Stimulated activated CD4-positive, alpha-beta T cell treated with anti-CD3 and anti-CD28 coated beads, Interleukin-1b, Interleukin-23, amount 100 ng/mL, for 4 hours (primary cell): ENCODE results near the gene MMAB.

Experiments
- DNase-seq, 2 donors: peaks; one replicate each; pipeline ENCODE4 v3.0.0-alpha.2; 2020; ENCODE audit warnings: low read depth in 2 of 2

MMAB gene

DNA sequence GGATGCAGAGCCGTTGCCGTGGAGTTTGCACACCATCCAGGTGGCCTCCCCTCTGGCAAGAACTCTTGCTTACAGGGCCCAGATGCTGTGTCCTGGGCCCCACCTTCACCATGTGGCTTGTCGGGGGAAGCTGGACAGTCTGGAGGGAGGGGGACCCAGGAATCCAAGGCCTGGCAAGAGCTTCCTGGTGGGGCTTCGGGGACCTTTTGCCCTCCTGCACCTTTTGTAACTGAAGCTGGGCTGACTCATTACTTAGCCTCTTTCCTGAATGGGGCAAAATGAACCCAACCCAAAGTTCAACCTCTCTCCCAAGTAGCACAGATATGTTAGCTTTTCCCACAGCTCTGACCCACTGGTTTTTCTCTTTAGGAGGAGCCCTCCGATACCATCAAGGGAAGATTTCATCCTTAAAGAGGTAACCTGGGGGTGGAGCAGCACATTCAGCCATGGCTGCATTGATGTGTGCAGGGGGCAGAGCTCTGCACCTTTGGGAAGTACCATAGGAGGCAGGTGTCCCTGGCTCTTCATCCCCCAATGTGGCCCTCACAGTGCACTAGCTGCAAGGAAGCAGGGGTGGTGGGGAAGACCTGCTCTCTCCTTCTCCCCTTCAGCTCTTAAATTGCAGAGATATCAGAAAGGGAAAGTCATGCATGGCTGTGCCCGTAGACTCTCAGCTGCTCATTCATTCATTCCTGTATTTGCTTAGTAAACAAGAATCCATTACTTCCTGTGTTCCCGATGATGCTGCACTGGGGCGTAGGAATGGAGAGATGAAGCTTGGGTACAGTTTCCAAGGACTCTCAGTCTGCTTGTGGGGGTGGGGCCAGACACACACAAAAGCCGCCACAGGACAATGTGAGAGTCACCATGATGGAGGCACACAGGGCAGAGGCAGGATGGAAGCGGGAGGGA is 13.3 kb upstream of the MMAB start:
- DNase-seq: no peak

DNA sequence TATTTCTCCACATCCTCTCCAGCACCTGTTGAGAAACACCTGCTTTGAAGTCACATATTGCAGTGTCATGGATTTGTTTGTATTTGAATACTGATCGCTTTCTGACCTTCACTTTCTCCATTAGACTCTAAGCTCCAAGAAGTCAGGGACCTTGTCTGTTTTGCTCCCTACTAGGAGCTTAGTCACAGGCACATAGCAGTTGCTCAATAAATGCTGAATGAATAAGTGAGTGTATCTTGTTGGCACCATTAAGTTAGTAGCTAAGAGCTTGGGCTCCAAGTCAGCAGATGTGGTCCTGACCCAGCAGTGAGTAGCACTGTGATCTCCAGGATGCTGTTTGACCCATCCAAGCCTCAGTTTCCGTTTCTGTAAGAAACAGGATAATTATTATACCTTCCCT is 10.4 kb upstream of the MMAB start:
- no peak for DNase-seq

DNA sequence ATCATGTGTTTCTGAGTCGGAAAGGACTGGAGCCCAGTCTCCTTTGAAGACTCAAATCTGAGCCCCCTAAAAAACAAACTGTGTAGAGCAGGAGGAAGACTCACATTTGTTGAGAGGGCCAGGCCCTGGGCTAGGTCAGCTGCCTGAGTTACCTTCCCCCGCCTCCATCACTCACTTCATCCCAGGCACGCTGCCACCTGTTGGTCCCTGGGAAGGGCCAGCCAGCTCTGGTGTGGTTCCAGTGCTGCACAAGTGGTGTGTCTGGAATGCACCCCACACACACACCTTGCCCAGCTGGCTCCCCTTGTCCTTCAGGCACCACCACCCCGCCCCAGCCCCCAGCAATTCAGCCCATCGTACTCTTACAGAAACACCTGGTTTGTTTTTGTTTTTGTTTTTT is 9.3 kb upstream of the MMAB start:
- no peak for DNase-seq

DNA sequence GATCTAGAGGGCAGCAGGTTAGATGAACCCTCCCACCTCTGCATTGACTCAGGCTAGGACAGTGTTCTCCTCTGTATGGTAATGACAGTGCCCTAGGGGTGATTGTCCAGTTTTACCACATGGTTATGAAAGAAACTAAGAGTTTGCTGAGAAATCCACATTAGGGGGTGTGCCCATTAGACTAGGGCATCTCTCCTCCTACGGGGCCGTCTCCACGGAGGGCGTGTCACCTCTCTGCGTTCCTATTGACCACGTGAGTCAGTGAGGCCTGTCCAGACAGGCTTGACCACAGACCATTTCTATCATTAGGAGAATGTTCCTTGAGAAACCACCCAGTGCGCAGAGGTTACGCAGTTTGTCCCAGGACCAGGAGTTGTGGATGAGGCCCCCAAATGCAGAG is 8.6 kb upstream of the MMAB start:
- DNase-seq: no peak

DNA sequence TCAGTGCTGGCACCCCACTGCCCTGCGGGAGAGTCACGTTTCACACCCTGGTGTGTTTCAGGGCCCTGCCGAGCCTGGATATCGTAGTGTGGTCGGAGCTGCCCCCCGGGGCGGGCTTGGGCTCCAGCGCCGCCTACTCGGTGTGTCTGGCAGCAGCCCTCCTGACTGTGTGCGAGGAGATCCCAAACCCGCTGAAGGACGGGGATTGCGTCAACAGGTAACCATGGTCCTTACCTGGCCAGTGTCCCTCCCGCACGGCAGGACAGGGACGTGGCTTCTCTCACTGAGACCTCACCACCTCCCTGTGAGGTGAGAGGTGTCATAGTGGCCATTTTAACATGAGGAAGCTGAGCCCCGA is 8.0 kb upstream of the MMAB start:
- DNase-seq: no peak

DNA sequence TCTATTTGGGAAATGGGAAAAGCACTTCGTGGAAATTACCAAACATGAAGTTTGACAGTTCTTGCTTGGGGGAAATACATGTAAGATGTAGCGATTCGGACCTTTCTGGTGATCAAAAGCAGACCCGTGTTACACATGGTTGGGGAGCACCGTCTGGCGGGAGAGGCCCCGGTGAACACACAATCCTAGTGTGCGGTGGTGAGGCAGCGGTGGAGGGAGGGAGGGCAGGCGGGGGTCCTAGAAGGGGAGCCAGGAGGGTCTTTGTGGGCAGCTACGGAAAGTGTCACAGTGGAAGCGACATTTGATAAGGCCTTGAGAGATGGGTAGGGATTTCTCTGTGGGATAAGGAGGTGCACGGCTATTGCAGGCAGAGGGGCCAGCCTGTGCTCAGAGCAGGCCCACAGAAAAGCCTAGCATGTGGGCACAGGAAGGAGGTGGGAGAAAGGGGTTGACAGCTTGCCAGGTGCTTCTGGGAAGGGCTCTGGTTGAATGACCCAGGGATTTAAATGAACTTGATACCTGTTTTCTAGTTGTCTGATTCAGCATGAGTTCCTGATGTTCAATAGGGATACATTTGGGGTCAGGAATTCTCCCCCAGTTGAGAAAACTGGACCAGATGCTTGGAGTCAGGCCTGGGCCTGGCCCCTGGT is 7.5 kb upstream of the MMAB start:
- DNase-seq: no peak

DNA sequence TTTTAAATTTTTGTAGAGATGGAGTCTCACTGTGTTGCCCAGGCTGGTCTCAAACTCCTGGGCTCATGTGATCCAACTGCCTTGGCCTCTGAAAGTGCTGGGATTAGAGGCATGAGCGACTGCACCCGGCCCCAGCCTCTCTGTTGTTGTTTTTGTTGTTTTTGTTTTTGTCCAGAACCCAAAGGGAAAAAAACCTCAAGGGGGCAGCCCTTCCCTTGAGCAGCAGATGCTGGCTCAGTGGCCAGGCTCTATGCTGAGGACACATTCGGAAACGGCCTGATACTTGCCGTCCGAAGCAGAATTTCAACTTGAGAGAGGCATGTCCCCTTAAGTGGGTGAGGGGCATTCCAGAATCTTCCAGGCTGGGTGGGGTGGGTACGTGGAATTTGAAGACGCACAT is 7.0 kb upstream of the MMAB start:
- no peak for DNase-seq

DNA sequence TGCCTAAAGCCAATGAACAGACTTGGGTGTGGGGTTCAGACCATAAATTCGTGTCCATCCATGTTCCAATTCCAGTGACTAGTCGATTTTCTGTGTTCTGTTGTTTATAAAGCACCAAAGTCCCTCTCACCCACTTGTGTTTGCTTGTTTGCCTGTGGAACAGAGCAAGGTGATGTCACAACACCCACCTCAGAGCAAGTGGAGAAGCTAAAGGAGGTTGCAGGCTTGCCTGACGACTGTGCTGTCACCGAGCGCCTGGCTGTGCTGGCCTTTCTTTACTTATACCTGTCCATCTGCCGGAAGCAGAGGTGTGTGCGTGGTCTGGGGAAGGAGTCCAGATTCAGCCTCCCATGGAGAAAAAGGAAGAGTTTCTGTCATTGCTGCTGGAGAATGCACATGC is 6.3 kb upstream of the MMAB start:
- DNase-seq: no peak

DNA sequence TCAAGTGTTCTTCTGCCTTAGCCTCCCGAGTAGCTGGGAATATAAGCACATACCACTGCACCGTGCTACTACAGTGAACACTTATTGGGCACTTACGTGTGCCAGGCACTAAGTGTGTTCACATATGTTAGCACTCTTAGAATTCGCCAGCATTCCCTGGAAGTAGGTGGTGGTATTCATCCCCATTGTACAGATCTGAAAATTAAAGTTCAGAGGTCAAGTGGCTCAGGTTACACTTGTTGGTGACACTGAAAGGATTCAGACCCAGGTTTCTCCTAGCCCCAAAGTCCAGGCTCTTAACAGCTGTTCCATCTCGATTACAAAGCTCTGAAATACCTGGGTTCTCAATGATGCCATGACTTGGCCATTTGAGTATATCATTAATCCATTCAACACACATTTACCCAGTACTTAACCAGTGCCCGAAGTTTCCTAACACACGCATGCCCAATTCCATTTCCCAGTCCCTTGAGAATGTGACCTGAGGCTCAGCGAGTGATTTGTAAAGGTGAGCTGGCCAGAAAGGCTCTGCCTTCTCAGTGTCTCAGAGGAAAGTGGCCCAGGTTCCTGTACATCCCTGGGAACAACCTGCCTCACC is 5.1 kb upstream of the MMAB start:
- DNase-seq: no peak

DNA sequence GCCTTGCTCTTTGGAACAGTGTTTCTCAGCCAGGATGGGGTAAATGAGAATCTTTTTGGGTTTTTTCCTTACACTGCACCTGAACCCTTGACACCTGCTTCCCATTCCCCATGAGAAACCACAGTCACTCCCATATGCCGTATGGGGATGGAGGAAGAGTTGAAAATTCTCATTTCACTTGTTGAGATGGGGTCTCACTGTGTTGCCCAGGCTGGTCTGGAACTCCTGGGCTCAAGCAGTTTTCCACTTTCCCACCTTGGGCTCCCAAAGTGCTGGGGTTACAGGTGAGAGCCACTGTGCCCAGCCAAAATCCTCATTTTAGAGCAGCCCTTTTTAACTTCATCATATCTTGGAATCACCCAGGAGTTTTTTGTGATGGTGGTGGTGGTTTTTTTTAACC is 4.0 kb upstream of the MMAB start:
- DNase-seq: no peak

DNA sequence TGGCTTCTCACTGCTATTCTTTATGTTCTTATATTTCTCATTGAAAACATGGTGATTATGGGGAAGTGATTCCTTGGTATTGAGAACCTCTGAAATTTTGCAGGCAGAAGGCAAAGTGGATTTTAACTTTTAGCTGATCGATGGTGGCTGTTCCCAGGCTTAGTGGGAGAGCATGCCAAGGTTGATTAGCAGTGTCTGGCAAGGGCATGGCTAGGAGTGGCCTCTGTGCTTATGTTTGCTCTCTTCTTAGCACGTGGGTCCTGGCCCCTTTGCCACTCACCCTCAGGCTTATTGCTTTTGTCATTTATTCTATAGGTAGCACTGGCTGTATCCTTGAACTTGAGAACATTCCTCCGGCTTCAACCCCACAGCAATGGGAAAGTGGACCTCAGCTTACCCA is 2.4 kb upstream of the MMAB start:
- DNase-seq: no peak

DNA sequence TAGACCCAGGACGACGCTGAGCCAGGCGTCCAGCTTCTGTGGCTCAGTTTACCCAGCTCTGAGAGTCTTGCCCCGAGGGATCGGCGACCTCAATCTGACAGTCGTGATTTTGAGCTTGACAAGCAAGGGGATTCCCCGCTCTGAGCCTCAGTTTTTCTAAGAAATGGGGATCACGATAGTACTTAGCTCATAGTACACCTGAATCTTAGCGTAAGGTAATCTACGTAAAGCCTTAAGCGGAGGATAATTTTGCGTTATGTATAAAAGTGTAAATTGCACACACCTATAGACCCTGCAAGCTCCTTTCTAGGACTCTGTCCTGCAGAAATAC is 575 bp upstream of the MMAB start:
- DNase-seq: no peak

DNA sequence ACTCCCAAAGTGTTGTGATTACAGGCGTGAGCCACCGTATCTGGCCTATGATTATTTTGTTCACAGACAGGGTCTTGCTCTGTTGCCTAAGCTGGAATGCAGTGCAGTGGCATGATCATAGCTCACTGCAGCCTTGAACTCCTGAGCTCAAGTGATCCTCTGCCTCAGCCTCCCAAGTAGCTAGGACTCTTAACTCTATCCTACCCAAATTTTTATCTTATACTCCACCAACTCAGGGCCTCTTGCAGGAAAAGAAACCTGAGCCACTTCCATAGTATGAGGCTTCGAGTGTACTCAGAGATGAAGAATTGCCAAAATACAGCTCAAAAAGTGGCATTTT is 828 bp downstream of the MMAB start:
- no peak for DNase-seq

DNA sequence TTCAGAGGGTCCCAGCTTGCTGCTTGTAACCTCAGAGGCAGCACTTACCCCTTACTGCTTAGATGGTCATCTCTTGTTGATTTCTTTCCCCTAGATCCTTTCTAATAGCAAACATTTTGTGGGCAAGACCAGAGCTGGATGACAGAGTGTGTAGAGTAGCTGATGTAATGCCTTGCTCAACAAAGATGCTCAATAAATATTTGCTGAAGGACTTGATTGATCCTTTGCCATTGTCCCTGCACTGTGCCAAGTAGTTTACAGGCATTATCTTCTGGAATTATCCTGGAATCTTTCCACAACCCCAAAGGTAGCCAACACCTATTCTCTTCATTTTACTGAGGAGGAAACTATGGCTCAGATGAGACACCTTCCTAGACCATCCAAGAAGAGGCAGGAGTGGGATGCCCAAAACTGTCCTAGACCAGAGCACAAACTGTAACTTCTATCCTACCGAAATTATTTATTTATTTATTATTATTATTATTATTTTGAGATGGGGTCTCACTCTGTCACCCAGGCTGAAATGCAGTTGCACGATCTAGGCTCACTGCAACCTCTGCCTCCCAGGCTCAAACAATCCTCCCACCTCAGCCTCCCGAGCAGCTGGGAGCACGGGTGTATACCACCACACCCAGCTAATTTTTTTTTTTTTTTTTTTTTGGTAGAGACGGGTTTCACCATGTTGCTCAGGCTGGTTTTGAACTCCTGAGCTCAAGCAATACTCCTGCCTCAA is 1.4 kb downstream of the MMAB start:
- no peak for DNase-seq

DNA sequence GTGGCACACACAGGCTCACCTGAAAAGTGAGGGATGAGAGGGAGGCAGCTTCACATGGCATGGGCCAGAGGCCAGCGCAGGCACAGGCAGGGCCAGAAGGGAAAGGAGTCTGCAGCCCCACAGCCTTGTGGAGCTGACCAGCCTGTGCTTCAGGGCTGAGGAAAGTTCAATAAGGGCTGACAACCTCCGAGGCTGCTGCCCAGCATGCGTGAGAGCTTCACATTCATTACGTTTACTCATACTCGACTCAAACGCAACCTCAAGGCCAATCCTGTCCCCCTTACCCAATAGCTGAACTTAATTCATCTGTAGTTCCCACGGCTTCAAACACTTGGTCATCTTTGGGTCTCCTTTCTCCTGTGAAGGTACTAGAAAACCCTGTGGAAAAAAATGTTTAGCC is 4.8 kb downstream of the MMAB start:
- no peak for DNase-seq

DNA sequence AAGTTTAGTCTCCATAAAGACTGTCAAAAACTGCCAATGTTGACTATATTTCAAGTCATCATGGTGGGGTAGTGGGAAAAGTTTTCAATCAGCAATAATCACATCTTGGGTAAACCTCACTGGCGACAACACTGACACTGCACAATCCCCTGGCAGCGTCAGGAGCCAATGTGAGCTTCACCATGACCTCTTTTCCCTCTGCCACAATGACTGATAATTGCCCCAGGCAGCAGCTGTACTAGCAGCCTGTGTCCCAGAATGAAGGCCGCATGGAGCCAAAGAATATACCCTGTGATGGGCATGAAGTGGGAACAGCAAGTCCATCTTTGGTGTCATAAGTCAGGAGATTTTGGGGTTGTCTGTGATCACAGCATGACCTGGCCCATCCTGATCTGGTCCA is 5.3 kb downstream of the MMAB start:
- no peak for DNase-seq

DNA sequence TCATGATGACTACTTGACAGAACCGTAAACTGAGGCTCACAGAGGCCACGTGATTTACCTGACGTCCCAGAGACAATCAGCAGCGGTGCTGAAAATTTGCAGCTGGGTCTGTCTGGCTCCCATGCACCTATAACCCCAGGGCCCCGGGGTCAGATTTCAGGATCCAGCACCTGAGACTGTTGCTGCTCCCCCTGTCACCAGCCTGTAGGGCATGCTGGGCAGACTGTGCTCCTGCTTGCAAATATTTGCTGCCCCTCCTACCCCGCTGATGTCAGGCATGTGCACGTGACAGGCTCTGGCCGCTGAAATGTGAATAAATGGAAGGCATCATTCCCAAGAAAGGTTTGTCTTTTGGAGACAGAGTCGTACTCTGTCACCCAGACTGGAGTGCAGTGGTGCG is 6.0 kb downstream of the MMAB start:
- no peak for DNase-seq

DNA sequence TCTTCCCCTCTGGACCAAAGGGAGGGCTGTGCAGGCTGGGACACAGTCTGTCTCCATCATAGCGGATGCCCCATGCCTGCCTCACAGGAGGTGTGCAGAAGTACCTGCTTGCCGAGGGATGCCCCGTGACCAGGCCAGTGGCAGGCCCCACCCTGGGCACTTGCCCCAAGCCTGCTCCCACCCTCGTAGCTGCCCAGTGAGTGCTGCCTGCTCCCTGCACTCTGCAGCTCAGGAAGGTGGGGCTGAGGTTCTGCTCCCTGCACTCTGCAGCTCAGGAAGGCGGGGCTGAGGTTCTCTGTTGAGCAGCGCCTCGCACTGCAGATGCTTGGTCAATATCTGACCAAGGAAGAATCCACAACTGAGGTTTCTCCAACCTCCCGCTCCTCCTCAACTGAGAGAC is 6.9 kb downstream of the MMAB start:
- DNase-seq: no peak

DNA sequence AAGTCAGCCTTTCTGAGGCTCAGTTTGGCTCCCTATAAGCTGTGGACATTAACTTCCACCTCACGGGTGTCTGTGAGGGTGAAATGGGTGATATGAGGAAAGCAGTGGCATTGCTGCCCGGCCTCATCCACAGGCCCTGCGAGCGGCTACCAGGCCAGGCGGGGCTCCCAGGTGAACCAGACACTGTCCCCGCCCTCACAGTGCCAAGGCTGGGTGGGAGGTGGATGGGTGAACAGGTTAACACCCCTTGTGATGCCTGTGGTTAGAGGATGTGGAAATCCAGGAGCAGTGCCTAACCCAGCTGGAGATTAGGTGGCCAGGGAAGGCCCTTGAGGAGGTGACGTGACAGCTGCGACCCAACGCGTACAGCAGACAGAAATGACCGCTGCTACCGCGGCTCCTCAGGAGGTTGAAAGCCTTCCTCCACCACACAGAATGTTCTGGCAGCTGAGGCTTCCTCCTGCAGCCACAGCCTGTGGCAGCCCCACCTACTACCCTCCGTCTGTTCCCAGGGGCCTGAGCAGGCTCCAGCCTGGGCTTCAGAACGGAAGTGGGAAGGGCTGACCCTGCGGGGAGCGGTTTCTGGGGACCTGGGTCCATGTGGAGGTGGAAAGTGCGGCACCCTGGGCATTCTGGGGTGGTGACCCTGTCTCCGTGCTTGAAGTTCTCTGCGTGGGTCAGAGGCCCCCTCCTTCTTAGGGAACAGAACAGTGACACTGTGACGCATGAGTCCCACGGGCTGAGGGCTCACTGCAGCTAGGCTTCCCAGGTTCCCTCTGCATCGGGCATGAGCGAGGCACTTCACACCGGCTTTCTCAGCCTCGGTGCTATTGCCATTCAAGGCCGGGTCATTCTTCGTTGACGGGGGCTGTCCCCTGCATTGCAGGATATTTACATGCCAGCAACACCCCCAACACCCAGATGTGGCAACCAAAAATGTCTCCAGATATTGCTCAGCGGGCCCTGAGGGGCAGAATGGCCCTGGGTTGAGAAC is 9.7 kb downstream of the MMAB start:
- DNase-seq: no peak

DNA sequence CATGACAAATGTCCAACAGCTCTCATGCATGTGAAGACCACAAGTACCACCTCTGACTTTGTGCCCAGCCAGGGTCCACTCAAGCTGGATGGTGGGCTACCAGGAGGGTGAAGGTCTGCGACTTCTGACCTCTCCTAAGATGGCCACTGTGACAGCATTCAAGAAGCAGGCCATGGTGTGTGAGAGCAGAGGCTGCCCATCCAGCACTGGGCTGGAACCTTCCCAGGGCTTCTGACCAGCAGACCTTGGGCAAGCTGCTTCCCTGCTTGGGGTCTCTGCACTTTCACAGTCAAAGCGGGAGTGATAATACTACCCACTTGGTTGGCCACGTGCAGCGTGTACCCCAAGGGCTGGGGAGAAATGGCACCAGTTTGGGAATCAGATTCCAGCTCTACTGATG is 10.4 kb downstream of the MMAB start:
- no peak for DNase-seq

DNA sequence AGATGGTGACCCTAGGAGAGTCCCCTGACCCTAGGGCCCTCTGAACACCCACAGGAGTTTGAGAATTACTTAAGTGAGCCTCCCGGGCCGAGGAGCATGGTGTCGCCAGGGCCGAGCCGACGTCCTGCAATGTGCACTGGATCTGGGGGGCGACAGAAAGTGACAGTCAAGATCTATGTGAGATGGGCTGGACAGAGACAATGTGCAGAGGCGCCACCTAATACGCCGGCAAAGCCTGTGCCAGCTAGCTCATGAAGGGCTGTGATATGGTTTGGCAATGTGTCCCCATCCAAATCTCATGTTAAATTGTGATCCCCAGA is 11.6 kb downstream of the MMAB start:
- DNase-seq: no peak
